HepG2 (cell line): ENCODE data around the gene CTAGE9. TPM values are rescaled to one million over a fixed set of nuclear protein-coding genes. Genes with fewer than 3 reads are reported as not detected.

Experiments
- ATAC-seq: fragments of 200-7000 bp; cut with Tn5 transposase; 3 replicates; pipeline ENCODE4 v1.9.1; 2020; ENCODE audit warnings: mild to moderate bottlenecking, moderate library complexity
- BruUV-seq: library from RNA; stranded (reverse); fragments of 400-500 nt; replicated peaks from 2 replicates; lab custom pipeline; 2021; lab: Mats Ljungman, UMichigan
- CTCF ChIA-PET: fragments of 300-600 bp; formaldehyde crosslinking; extraction: SDS; loops from one replicate; lab custom pipeline; 2021; ENCODE audit warnings: low total read pairs, inconsistent platforms, low intra/inter-chr PET ratio; lab: Yijun Ruan, JAX
- POLR2A ChIA-PET: fragments of 350-600 bp; sonication (Branson Sonifier 250); formaldehyde crosslinking; loops from one replicate; lab custom pipeline; 2020; ENCODE audit warnings: antibody characterized with exemption, inconsistent platforms; lab: Yijun Ruan, JAX
- DNase-seq: peaks from one replicate; pipeline ENCODE4 v3.0.0-alpha.2; 2015; ENCODE audit warnings: low spot score
- FAIRE-seq: peaks from 3 replicates; lab custom pipeline; 2011; peaks lifted over from hg19 to GRCh38; lab: Jason Lieb, UNC
- H2AFZ ChIP-seq: one replicate; pipeline ENCODE4 v1.6.1; 2011; ENCODE audit warnings: low read length, inconsistent platforms
- H3K27ac ChIP-seq: fragments of 300-600 bp; 3 replicates; pipeline ENCODE4 v1.8.0; 2011; ENCODE audit warnings: mixed run types, mild to moderate bottlenecking, mixed read lengths, low read length, inconsistent platforms; ENCODE audit not compliant: insufficient read depth; ENCODE audit errors: extremely low read length
- H3K27me3 ChIP-seq, 2 experiments: fragments of 200-600 bp in 1 of 2; 2 replicates in 1 of 2; 3 replicates in 1 of 2; pipeline versions ENCODE4 v1.6.0 to v1.8.0; 2011; ENCODE audit warnings: low read length in 2 of 2, mild to moderate bottlenecking in 2 of 2, moderate library complexity in 2 of 2, inconsistent platforms in 1 of 2; ENCODE audit not compliant: insufficient read depth in 2 of 2, control insufficient read depth in 1 of 2
- H3K36me3 ChIP-seq, 2 experiments: fragments of 200-600 bp in 1 of 2; replicated peaks in 1 of 2; 2 replicates in 1 of 2; 3 replicates in 1 of 2; pipeline versions ENCODE4 v1.5.1 to v1.8.0; 2011; ENCODE audit warnings: low read length in 2 of 2, inconsistent platforms in 1 of 2; ENCODE audit not compliant: insufficient read depth in 2 of 2, control insufficient read depth in 1 of 2
- H3K4me1 ChIP-seq: 2 replicates; pipeline ENCODE4 v1.5.1; 2012; ENCODE audit warnings: low read length, inconsistent platforms; ENCODE audit not compliant: insufficient read depth
- H3K4me2 ChIP-seq: 2 replicates; pipeline ENCODE4 v1.6.0; 2011; ENCODE audit warnings: low read depth, low read length, inconsistent platforms
- H3K4me3 ChIP-seq, 3 experiments: fragments of 200-600 bp in 1 of 3; sonication (generic), shearing (Covaris generic) in 1 of 3; replicated peaks in 1 of 3; 2 replicates each; pipeline ENCODE4 v1.5.1; 2011 to 2016; ENCODE audit warnings: low read length in 3 of 3, inconsistent platforms in 2 of 3, low read depth in 2 of 3, mild to moderate bottlenecking in 2 of 3, control low read depth in 1 of 3, mixed read lengths in 1 of 3; ENCODE audit not compliant: insufficient read depth in 1 of 3
- H3K79me2 ChIP-seq: one replicate; pipeline ENCODE4 v1.6.1; 2011; ENCODE audit warnings: low read length, inconsistent platforms; ENCODE audit not compliant: insufficient read depth
- H3K9ac ChIP-seq: 2 replicates; pipeline ENCODE4 v1.6.0; 2011; ENCODE audit warnings: mild to moderate bottlenecking, low read depth, low read length, inconsistent platforms; ENCODE audit not compliant: insufficient read depth
- H3K9me3 ChIP-seq: 2 replicates; pipeline ENCODE4 v1.5.1; 2012; ENCODE audit warnings: mild to moderate bottlenecking, low read length
- H4K20me1 ChIP-seq: 2 replicates; pipeline ENCODE4 v1.6.0; 2011; ENCODE audit warnings: inconsistent platforms, mild to moderate bottlenecking, low read length, moderate library complexity; ENCODE audit not compliant: insufficient read depth
- AGO2 ChIP-seq: fragments of 200-400 bp; formaldehyde crosslinking; optimal IDR thresholded peaks from 2 replicates; pipeline ENCODE3; 2017; ENCODE audit warnings: mild to moderate bottlenecking, low read depth, low read length, moderate library complexity
- ATF7-NPFF ChIP-seq: sonication (generic); formaldehyde crosslinking; IDR thresholded peaks from 2 replicates; pipeline ENCODE4 v1.8.1; 2023; ENCODE audit warnings: mild to moderate bottlenecking, low read depth, missing genetic modification reagents, moderate library complexity
- CENPX ChIP-seq: sonication (generic); formaldehyde crosslinking; IDR thresholded peaks from 2 replicates; pipeline ENCODE4 v1.9.0; 2021; ENCODE audit warnings: mild to moderate bottlenecking, missing genetic modification reagents, moderate library complexity
- KLF16 ChIP-seq, 2 experiments: sonication (generic) in 1 of 2; formaldehyde crosslinking in 1 of 2; IDR thresholded peaks; 2 replicates each; pipeline versions ENCODE4 v1.6.1 to v1.8.0; 2016 to 2023; ENCODE audit warnings: missing genetic modification reagents in 2 of 2, missing compliant biosample characterization in 1 of 2
- NAIF1 ChIP-seq: sonication (generic); formaldehyde crosslinking; IDR thresholded peaks from 2 replicates; pipeline ENCODE4 v1.5.0; 2020; ENCODE audit warnings: mild to moderate bottlenecking, missing genetic modification reagents, borderline replicate concordance
- TCF7L2 ChIP-seq: IDR thresholded peaks from 2 replicates; pipeline ENCODE4 v1.6.1; 2011; ENCODE audit warnings: mild to moderate bottlenecking, low read depth, low read length, moderate library complexity
- ZFP36 ChIP-seq: fragments of 150-350 bp; IDR thresholded peaks from 2 replicates; pipeline ENCODE4 v1.6.1; 2018; ENCODE audit warnings: borderline replicate concordance, low read length, low read depth; ENCODE audit not compliant: partially characterized antibody
- ZIK1 ChIP-seq: sonication (generic); formaldehyde crosslinking; IDR thresholded peaks from 2 replicates; pipeline ENCODE4 v1.5.0; 2020; ENCODE audit warnings: mild to moderate bottlenecking, low read depth, missing genetic modification reagents, borderline replicate concordance
- ZNF263 ChIP-seq: sonication (generic); formaldehyde crosslinking; IDR thresholded peaks from 2 replicates; pipeline ENCODE4 v1.4.0; 2020; ENCODE audit warnings: missing genetic modification reagents
- ZNF335 ChIP-seq: sonication (generic); formaldehyde crosslinking; IDR thresholded peaks from 2 replicates; pipeline ENCODE4 v1.4.0; 2020; ENCODE audit warnings: missing genetic modification reagents
- ZNF703 ChIP-seq: sonication (generic); formaldehyde crosslinking; IDR thresholded peaks from 2 replicates; pipeline ENCODE4 v1.5.1; 2020; ENCODE audit warnings: missing genetic modification reagents, mild to moderate bottlenecking, moderate library complexity, borderline replicate concordance
- WGBS: methylation state at CpG from one replicate; pipeline ENCODE4 v1.1.6; 2017; ENCODE audit warnings: low lambda C conversion rate; 5-methylcytosine and 5-hydroxymethylcytosine counted together
- in situ Hi-C: cut with HindIII; loops from 2 replicates; pipeline ENCODE4 v1.10.0; 2017; ENCODE audit warnings: low pct_unique_long_range_greater_than_20kb; ENCODE audit not compliant: extremely low pct_ligation_motif_present
- intact Hi-C: fragments of 100-400 bp; cut with micrococcal nuclease; formaldehyde crosslinking; loops from one replicate; pipeline ENCODE4 v1.10.0; 2022; ENCODE audit not compliant: unreplicated experiment
- polyA plus RNA-seq, 8 experiments: library from polyadenylated mRNA; depleted of rRNA in 3 of 8; stranded (reverse) in 7 of 8; unstranded in 1 of 8; fragments of >200 nt; fragmentation: Illumina TruSeq in 4 of 8; extraction: Trizol in 4 of 8; gene quantifications; 2 replicates each; pipeline versions ENCODE4 v1.2.1 to v1.2.3, GENCODE V29; 2011 to 2016; ENCODE audit warnings: low read depth in 4 of 8, missing spikeins in 1 of 8, mixed read lengths in 1 of 8; ENCODE audit not compliant: insufficient read depth in 1 of 8
- total RNA-seq, 5 experiments: library from RNA; depleted of rRNA; stranded (reverse); fragments of >200 nt; fragmentation: Illumina TruSeq; extraction: Trizol; gene quantifications; 2 replicates each; pipeline ENCODE4 v1.2.3, GENCODE V29; 2016; ENCODE audit warnings: low read depth in 1 of 5

The CTAGE9 gene
- total and polyA plus RNA-seq, 2 of the 13 experiments (the other 11 are each of a cell fraction or from before 2014, with no cell fraction given), result not detected

DNA sequence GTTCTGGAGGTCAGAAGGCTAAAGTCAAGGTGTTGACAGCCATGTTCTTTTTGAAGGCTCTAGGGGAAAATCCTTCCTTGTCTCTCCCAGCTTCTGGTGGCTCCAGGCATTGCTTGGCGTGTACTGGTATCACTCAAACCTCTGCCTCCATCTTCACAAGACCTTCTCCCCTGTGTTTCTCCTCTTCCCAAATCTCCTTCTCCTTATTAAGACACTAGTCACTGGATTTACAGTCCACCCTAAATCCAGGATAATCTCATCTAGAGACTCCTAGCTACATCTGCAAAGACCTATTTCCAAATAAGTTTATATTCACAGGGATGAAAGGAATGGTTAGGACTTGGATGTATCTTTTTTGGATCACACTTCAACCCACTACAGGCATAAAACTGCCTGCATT lies 26.0 kb upstream of the CTAGE9 start:
- Histone ChIP-seq H3K4me1 (no peaks in the 10 kb centered on the region), H3K27ac (no peak overlapping the region), H3K9ac (no peak overlapping the region), H3K36me3 (peaks cover 6 to 53% of the 10 kb centered on the region in 2 experiments), H3K4me3 (no peak overlapping the region), H3K27me3 (no peaks in the 10 kb centered on the region), H3K79me2 (no peaks in the 10 kb centered on the region), H2AFZ (no peak overlapping the region), H3K4me2 (no peak overlapping the region), H4K20me1 (no peaks in the 10 kb centered on the region), H3K9me3 (no peaks in the 10 kb centered on the region)
- ATAC-seq, result no peak
- in situ Hi-C loops (no loop called here), intact Hi-C loops (no loop called here)
- POLR2A ChIA-PET, result no interaction called here
- no TSS peak for BruUV-seq
- CTCF ChIA-PET, result no interaction called here
- 100% methylated on average over 1 of the region's 1 CpG for WGBS
- no peak for DNase-seq
- TF ChIP-seq KLF16 (CRISPR knock-in tag; IDR thresholded peaks at IDR 0.05) (no peak), ATF7-NPFF (CRISPR knock-in tag) (no peak), ZNF335 (CRISPR knock-in tag) (no peak), TCF7L2 (no peak), ZIK1 (CRISPR knock-in tag) (no peak), ZNF703 (CRISPR knock-in tag) (no peak)
- FAIRE-seq, result no peak

DNA sequence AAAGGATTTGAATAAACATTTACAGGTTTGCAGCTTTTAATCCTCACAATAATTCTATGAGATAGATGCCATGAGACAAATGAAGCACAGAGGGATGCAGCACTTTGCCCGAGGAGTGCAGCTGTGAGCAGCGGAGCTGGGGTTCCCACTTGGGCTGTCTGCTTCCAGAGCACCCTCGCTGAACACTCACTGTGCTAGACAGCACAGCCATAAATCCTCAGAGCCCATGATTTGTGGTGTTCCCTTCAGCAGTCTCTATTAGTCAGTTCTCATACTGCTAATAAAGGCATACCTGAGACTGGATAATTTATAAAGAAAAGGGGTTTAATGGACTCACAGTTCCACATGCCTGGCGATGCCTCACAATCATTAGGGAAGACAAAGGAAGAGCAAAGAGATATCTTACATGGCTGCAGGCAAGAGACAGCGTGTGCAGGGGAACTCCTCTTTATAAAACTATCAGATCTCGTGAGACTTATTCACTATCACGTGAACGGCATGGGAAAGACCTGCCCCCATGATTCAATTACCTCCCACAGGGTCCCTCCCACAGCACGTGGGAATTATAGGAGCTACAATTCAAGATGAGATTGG lies 25.3 kb upstream of the CTAGE9 start:
- no peak for ATAC-seq
- H3K79me2 ChIP-seq, result no peaks in the 10 kb centered on the region
- no peaks in the 10 kb centered on the region for H4K20me1 ChIP-seq
- H3K4me2 ChIP-seq, result no peak overlapping the region
- H3K27ac ChIP-seq, result no peak overlapping the region
- H2AFZ ChIP-seq, result no peak overlapping the region
- TF ChIP-seq ZFP36 (no peak), NAIF1 (CRISPR knock-in tag) (no peak), AGO2 (no peak), CENPX (CRISPR knock-in tag) (no peak), ZNF263 (CRISPR knock-in tag) (no peak)
- no peaks in the 10 kb centered on the region for H3K4me1 ChIP-seq
- no peak overlapping the region for H3K4me3 ChIP-seq
- POLR2A ChIA-PET, result no interaction called here
- H3K9ac ChIP-seq, result no peak overlapping the region
- no TSS peak for BruUV-seq
- CTCF ChIA-PET, result no interaction called here
- WGBS, result 96% methylated on average over 9 of the region's 9 CpGs
- intact Hi-C loops (no loop called here), in situ Hi-C loops (no loop called here)
- DNase-seq, result no peak
- no peak for FAIRE-seq
- H3K36me3 ChIP-seq, result peaks cover 4 to 48% of the 10 kb centered on the region in 2 experiments
- H3K9me3 ChIP-seq, result no peaks in the 10 kb centered on the region
- H3K27me3 ChIP-seq, result no peaks in the 10 kb centered on the region
